GM23338 (cell line): Measurements from ENCODE around the gene ACSBG1. TPM values are rescaled to one million over a fixed set of nuclear protein-coding genes. Genes with fewer than 3 reads are reported as not detected.

Source experiments
- ATAC-seq: fragments of 200-7000 bp; cut with Tn5 transposase; 3 replicates; pipeline ENCODE4 v1.9.1; 2020
- DNase-seq: peaks from one replicate; pipeline ENCODE4 v3.0.0-alpha.2; 2015; ENCODE audit warnings: low spot score
- H2AFZ ChIP-seq: fragments of 200-600 bp; sonication (generic); 2 replicates; pipeline ENCODE4 v1.8.0; 2016; ENCODE audit warnings: antibody characterized with exemption, mild to moderate bottlenecking, moderate library complexity
- H3F3A ChIP-seq: fragments of 200-600 bp; sonication (generic); replicated peaks from 2 replicates; pipeline ENCODE4 v1.8.0; 2017; ENCODE audit warnings: antibody characterized with exemption, mixed run types, low read depth
- H3K27ac ChIP-seq: fragments of 200-600 bp; sonication (generic); 2 replicates; pipeline ENCODE4 v1.6.1; 2016; ENCODE audit warnings: low read depth
- H3K27me3 ChIP-seq: fragments of 200-600 bp; sonication (generic); 2 replicates; pipeline ENCODE4 v1.8.0; 2016; ENCODE audit warnings: mild to moderate bottlenecking, mixed run types, moderate library complexity; ENCODE audit not compliant: insufficient read depth
- H3K36me3 ChIP-seq: fragments of 200-600 bp; sonication (generic); 2 replicates; pipeline ENCODE4 v1.8.0; 2016; ENCODE audit warnings: mild to moderate bottlenecking; ENCODE audit not compliant: insufficient read depth
- H3K4me1 ChIP-seq: fragments of 200-600 bp; sonication (generic); 2 replicates; pipeline ENCODE4 v1.8.0; 2016; ENCODE audit warnings: mild to moderate bottlenecking, moderate library complexity; ENCODE audit not compliant: insufficient read depth
- H3K4me2 ChIP-seq: fragments of 200-600 bp; sonication (generic); 2 replicates; pipeline ENCODE4 v1.7.1; 2017; ENCODE audit warnings: mixed run types
- H3K4me3 ChIP-seq: fragments of 200-600 bp; sonication (generic); 2 replicates; pipeline ENCODE4 v1.6.1; 2016; ENCODE audit warnings: mixed run types
- H3K79me2 ChIP-seq: fragments of 200-600 bp; sonication (generic); replicated peaks from 2 replicates; pipeline ENCODE4 v1.8.0; 2017; ENCODE audit warnings: mild to moderate bottlenecking; ENCODE audit not compliant: insufficient read depth
- H3K9me2 ChIP-seq: fragments of 200-600 bp; sonication (generic); 2 replicates; pipeline ENCODE4 v1.8.0; 2017; ENCODE audit not compliant: insufficient read depth
- H4K20me1 ChIP-seq: fragments of 200-600 bp; sonication (generic); replicated peaks from 2 replicates; pipeline ENCODE4 v1.8.0; 2017; ENCODE audit warnings: mild to moderate bottlenecking; ENCODE audit not compliant: insufficient read depth
- H3K27ac Mint-ChIP-seq: 2 replicates; pipeline ENCODE4 v1.8.0; 2020; ENCODE audit warnings: inconsistent platforms, mild to moderate bottlenecking, moderate library complexity, mixed read lengths
- H3K27me3 Mint-ChIP-seq: 3 replicates; pipeline ENCODE4 v1.8.0; 2022; ENCODE audit warnings: low read depth, mild to moderate bottlenecking, moderate library complexity, mixed read lengths, inconsistent platforms; ENCODE audit not compliant: insufficient read depth, poor library complexity
- H3K36me3 Mint-ChIP-seq: 3 replicates; pipeline ENCODE4 v1.8.0; 2021; ENCODE audit warnings: low read depth, mild to moderate bottlenecking, inconsistent platforms, moderate library complexity, mixed read lengths
- H3K4me1 Mint-ChIP-seq: 3 replicates; pipeline ENCODE4 v1.8.0; 2020; ENCODE audit warnings: mild to moderate bottlenecking, inconsistent platforms, mixed read lengths
- H3K4me3 Mint-ChIP-seq: 3 replicates; pipeline ENCODE4 v1.8.0; 2021; ENCODE audit warnings: moderate library complexity, mild to moderate bottlenecking, inconsistent platforms, mixed read lengths
- H3K9me3 Mint-ChIP-seq: 3 replicates; pipeline ENCODE4 v1.8.0; 2020; ENCODE audit warnings: moderate library complexity, mild to moderate bottlenecking, inconsistent platforms, mixed read lengths
- CREB1 ChIP-seq: fragments of 250-450 bp; sonication (Bioruptor Pico); IDR thresholded peaks from 2 replicates; pipeline ENCODE4 v1.5.0; 2020; ENCODE audit warnings: low read depth, mild to moderate bottlenecking, moderate library complexity
- JUNB ChIP-seq: IDR thresholded peaks from one replicate; pipeline ENCODE4 v1.6.1; 2016; ENCODE audit warnings: antibody characterized with exemption; ENCODE audit not compliant: unreplicated experiment
- NANOG ChIP-seq: IDR thresholded peaks from 2 replicates; pipeline ENCODE4 v1.6.1; 2016; ENCODE audit warnings: antibody characterized with exemption, borderline replicate concordance
- POLR2AphosphoS5 ChIP-seq: IDR thresholded peaks from 2 replicates; pipeline ENCODE4 v1.6.1; 2016; ENCODE audit warnings: antibody characterized with exemption, low read depth
- REST ChIP-seq: IDR thresholded peaks from one replicate; pipeline ENCODE4 v1.6.1; 2018; ENCODE audit warnings: antibody characterized with exemption; ENCODE audit not compliant: unreplicated experiment
- STAT1 ChIP-seq: IDR thresholded peaks from one replicate; pipeline ENCODE4 v1.6.1; 2016; ENCODE audit warnings: antibody characterized with exemption; ENCODE audit not compliant: unreplicated experiment
- ZNF114 ChIP-seq: fragments of 250-450 bp; sonication (Bioruptor Pico); IDR thresholded peaks from 2 replicates; pipeline ENCODE4 v1.5.0; 2020; ENCODE audit warnings: mild to moderate bottlenecking, moderate library complexity
- ZNF331 ChIP-seq: fragments of 250-450 bp; sonication (Bioruptor Pico); IDR thresholded peaks from 2 replicates; pipeline ENCODE4 v1.5.0; 2020; ENCODE audit warnings: low read depth, mild to moderate bottlenecking, moderate library complexity
- polyA plus RNA-seq: library from polyadenylated mRNA; unstranded; fragments of >200 nt; fragmentation: Nextera tagmentation; extraction: Ambion mirVana; gene quantifications from 2 replicates; pipeline ENCODE4 v1.2.1, GENCODE V29; 2016
- total RNA-seq: library from RNA; depleted of rRNA; stranded (reverse); fragments of >200 nt; shearing (Covaris generic); gene quantifications from 2 replicates; pipeline ENCODE4 v1.2.3, GENCODE V29; 2014
- TF ChIP-seq, protein P1 (sequence below): IDR thresholded peaks from 2 replicates; pipeline ENCODE4 v1.6.1; 2016; ENCODE audit warnings: antibody characterized with exemption
- TF ChIP-seq, protein P2 (sequence below), 2 experiments: fragments of 200-600 bp in 1 of 2; sonication (generic) in 1 of 2; conservative IDR thresholded peaks; 2 replicates each; pipeline versions ENCODE4 v1.5.1 to v1.6.1; 2016 to 2017; ENCODE audit warnings: antibody characterized with exemption in 2 of 2, low read depth in 2 of 2, mild to moderate bottlenecking in 2 of 2, moderate library complexity in 1 of 2

ACSBG1 gene
- total and polyA plus RNA-seq, 2 experiments from 2014 or later = 1.9 to 10.0 TPM

DNA sequence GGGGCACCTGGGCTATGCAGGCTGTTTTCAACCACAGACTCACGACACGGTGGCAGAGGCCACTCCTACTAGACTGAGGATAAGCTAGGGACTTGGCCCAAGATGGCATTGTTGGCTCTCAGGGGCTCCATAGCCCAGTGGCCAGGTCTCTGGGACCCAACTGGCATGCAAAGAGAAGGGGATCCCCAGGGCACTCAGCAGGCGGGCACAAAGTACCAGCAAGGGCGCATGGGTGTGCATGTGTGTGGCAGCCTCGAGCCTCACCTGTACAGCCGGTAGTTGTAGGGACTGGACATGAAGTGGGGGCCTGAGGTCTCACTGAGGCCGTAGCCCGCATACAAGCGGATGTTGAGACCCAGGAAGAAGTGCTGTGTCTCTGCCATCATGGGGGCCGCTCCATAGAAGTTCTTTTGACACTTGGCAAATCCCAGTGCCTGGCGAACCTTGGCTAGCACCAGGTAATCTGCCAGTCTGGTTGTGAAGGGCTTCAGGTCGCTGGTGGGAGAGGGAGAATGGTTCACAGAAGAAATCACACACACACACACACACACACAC, 55.0 kb downstream of the ACSBG1 start:
- peaks cover 2% of the 10 kb centered on the region for H3K27me3 Mint-ChIP-seq
- no peaks in the 10 kb centered on the region for H3K79me2 ChIP-seq
- no peak for DNase-seq
- H2AFZ ChIP-seq = no peak overlapping the region
- H3K4me3 Mint-ChIP-seq = no peak overlapping the region
- H3K27ac Mint-ChIP-seq = no peak overlapping the region
- H3K4me1 ChIP-seq = no peaks in the 10 kb centered on the region
- H3K36me3 Mint-ChIP-seq = no peaks in the 10 kb centered on the region; the same call in 2 of the 3 replicates
- H3K36me3 ChIP-seq = no peaks in the 10 kb centered on the region
- H3K27ac ChIP-seq = no peak overlapping the region
- no peaks in the 10 kb centered on the region for H3K27me3 ChIP-seq
- ATAC-seq = no peak
- no peak overlapping the region for H3K4me3 ChIP-seq
- H3K9me2 ChIP-seq = no peaks in the 10 kb centered on the region
- no peak for TF ChIP-seq CREB1 (CRISPR knock-in tag)
- TF ChIP-seq, protein P1, sequence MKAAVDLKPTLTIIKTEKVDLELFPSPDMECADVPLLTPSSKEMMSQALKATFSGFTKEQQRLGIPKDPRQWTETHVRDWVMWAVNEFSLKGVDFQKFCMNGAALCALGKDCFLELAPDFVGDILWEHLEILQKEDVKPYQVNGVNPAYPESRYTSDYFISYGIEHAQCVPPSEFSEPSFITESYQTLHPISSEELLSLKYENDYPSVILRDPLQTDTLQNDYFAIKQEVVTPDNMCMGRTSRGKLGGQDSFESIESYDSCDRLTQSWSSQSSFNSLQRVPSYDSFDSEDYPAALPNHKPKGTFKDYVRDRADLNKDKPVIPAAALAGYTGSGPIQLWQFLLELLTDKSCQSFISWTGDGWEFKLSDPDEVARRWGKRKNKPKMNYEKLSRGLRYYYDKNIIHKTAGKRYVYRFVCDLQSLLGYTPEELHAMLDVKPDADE = no peak
- TF ChIP-seq ZNF331 (CRISPR knock-in tag) = no peak
- no peak for TF ChIP-seq JUNB
- H3K9me3 Mint-ChIP-seq = no peaks in the 10 kb centered on the region
- peaks cover 3% of the 10 kb centered on the region; the same call in 1 of the 2 replicates for H4K20me1 ChIP-seq
- H3K4me2 ChIP-seq = no peak overlapping the region
- no peaks in the 10 kb centered on the region for H3F3A ChIP-seq
- peaks cover 4% of the 10 kb centered on the region; the same call in 2 of the 3 replicates for H3K4me1 Mint-ChIP-seq

- Histone ChIP-seq H3K27me3 (no peaks in the 10 kb centered on the region), H3K4me1 (no peaks in the 10 kb centered on the region), H3K4me2 (no peak overlapping the region), H3K4me3 (no peak overlapping the region), H3K79me2 (no peaks in the 10 kb centered on the region), H2AFZ (no peak overlapping the region), H3F3A (no peaks in the 10 kb centered on the region), H3K9me2 (no peaks in the 10 kb centered on the region), H3K36me3 (no peaks in the 10 kb centered on the region), H4K20me1 (peaks cover 3% of the 10 kb centered on the region; the same call in 1 of the 2 replicates), H3K27ac (no peak overlapping the region)
- Mint-ChIP-seq H3K27ac (no peak overlapping the region), H3K36me3 (no peaks in the 10 kb centered on the region; the same call in 2 of the 3 replicates), H3K9me3 (no peaks in the 10 kb centered on the region), H3K4me1 (peaks cover 4% of the 10 kb centered on the region; the same call in 2 of the 3 replicates), H3K27me3 (peaks cover 4% of the 10 kb centered on the region), H3K4me3 (no peak overlapping the region)
- no peak for ATAC-seq
- no peak for DNase-seq
- TF ChIP-seq POLR2AphosphoS5 = no peak
- TF ChIP-seq, protein P2, sequence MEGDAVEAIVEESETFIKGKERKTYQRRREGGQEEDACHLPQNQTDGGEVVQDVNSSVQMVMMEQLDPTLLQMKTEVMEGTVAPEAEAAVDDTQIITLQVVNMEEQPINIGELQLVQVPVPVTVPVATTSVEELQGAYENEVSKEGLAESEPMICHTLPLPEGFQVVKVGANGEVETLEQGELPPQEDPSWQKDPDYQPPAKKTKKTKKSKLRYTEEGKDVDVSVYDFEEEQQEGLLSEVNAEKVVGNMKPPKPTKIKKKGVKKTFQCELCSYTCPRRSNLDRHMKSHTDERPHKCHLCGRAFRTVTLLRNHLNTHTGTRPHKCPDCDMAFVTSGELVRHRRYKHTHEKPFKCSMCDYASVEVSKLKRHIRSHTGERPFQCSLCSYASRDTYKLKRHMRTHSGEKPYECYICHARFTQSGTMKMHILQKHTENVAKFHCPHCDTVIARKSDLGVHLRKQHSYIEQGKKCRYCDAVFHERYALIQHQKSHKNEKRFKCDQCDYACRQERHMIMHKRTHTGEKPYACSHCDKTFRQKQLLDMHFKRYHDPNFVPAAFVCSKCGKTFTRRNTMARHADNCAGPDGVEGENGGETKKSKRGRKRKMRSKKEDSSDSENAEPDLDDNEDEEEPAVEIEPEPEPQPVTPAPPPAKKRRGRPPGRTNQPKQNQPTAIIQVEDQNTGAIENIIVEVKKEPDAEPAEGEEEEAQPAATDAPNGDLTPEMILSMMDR (conservative IDR thresholded peaks at IDR 0.05; ENCODE audit: low read depth in 2 of 2) = no peak
- TF ChIP-seq CREB1 (CRISPR knock-in tag) = no peak
- TF ChIP-seq ZNF114 (CRISPR knock-in tag) = no peak
- TF ChIP-seq NANOG = no peak
- no peak for TF ChIP-seq ZNF331 (CRISPR knock-in tag)
- TF ChIP-seq STAT1 = no peak
- no peak for TF ChIP-seq REST
- TF ChIP-seq JUNB = no peak
Measured at GRCh38 chr15:78178064-78178463, 56.3 kb downstream of the ACSBG1 start.
